GM23338 (cell line): Measurements from ENCODE around the gene DTNA.

Experiments used
- CREB1 ChIP-seq: fragments of 250-450 bp; sonication (Bioruptor Pico); IDR thresholded peaks from 2 replicates; pipeline ENCODE4 v1.5.0; 2020; ENCODE audit warnings: low read depth, mild to moderate bottlenecking, moderate library complexity
- CTCF ChIP-seq, 2 experiments: fragments of 200-600 bp in 1 of 2; sonication (generic) in 1 of 2; conservative IDR thresholded peaks; 2 replicates each; pipeline versions ENCODE4 v1.5.1 to v1.6.1; 2016 to 2017; ENCODE audit warnings: antibody characterized with exemption in 2 of 2, low read depth in 2 of 2, mild to moderate bottlenecking in 2 of 2, moderate library complexity in 1 of 2
- EZH2 ChIP-seq: fragments of 200-600 bp; sonication (generic); IDR thresholded peaks from one replicate; pipeline ENCODE4 v1.8.0; 2017; ENCODE audit warnings: antibody characterized with exemption, mild to moderate bottlenecking, low read depth; ENCODE audit not compliant: unreplicated experiment
- EZH2phosphoT487 ChIP-seq: fragments of 200-600 bp; sonication (generic); IDR thresholded peaks from one replicate; pipeline ENCODE4 v1.8.1; 2018; ENCODE audit warnings: antibody characterized with exemption; ENCODE audit not compliant: unreplicated experiment
- JUNB ChIP-seq: IDR thresholded peaks from one replicate; pipeline ENCODE4 v1.6.1; 2016; ENCODE audit warnings: antibody characterized with exemption; ENCODE audit not compliant: unreplicated experiment
- POLR2AphosphoS5 ChIP-seq: IDR thresholded peaks from 2 replicates; pipeline ENCODE4 v1.6.1; 2016; ENCODE audit warnings: antibody characterized with exemption, low read depth
- STAT1 ChIP-seq: IDR thresholded peaks from one replicate; pipeline ENCODE4 v1.6.1; 2016; ENCODE audit warnings: antibody characterized with exemption; ENCODE audit not compliant: unreplicated experiment
- ZNF462 ChIP-seq: fragments of 250-450 bp; sonication (Bioruptor Pico); IDR thresholded peaks from 2 replicates; pipeline ENCODE4 v1.5.0; 2020; ENCODE audit warnings: mild to moderate bottlenecking, moderate library complexity
- TF ChIP-seq, protein P1 (sequence below): IDR thresholded peaks from one replicate; pipeline ENCODE4 v1.6.1; 2018; ENCODE audit warnings: antibody characterized with exemption; ENCODE audit not compliant: unreplicated experiment

GRCh38 chr18:34848156-34848555 lies 138.1 kb downstream of the DTNA start:
- TF ChIP-seq CTCF (conservative IDR thresholded peaks at IDR 0.05; ENCODE audit: low read depth in 2 of 2) (no peak), EZH2 (no peak), CREB1 (CRISPR knock-in tag) (no peak), STAT1 (no peak), ZNF462 (no peak), POLR2AphosphoS5 (no peak), EZH2phosphoT487 (no peak), JUNB (no peak)
- TF ChIP-seq, protein P1, sequence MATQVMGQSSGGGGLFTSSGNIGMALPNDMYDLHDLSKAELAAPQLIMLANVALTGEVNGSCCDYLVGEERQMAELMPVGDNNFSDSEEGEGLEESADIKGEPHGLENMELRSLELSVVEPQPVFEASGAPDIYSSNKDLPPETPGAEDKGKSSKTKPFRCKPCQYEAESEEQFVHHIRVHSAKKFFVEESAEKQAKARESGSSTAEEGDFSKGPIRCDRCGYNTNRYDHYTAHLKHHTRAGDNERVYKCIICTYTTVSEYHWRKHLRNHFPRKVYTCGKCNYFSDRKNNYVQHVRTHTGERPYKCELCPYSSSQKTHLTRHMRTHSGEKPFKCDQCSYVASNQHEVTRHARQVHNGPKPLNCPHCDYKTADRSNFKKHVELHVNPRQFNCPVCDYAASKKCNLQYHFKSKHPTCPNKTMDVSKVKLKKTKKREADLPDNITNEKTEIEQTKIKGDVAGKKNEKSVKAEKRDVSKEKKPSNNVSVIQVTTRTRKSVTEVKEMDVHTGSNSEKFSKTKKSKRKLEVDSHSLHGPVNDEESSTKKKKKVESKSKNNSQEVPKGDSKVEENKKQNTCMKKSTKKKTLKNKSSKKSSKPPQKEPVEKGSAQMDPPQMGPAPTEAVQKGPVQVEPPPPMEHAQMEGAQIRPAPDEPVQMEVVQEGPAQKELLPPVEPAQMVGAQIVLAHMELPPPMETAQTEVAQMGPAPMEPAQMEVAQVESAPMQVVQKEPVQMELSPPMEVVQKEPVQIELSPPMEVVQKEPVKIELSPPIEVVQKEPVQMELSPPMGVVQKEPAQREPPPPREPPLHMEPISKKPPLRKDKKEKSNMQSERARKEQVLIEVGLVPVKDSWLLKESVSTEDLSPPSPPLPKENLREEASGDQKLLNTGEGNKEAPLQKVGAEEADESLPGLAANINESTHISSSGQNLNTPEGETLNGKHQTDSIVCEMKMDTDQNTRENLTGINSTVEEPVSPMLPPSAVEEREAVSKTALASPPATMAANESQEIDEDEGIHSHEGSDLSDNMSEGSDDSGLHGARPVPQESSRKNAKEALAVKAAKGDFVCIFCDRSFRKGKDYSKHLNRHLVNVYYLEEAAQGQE: no peak
